GM21367 (cell line): ENCODE measurements around the gene SNRK.

Experiments
- ATAC-seq: cut with Tn5 transposase; IDR thresholded peaks from one replicate; pipeline ENCODE4 v1.9.1; 2021; ENCODE audit not compliant: unreplicated experiment

Gene SNRK

GRCh38 chr3:43307649-43308048, 21.3 kb downstream of the SNRK start:
- ATAC-seq = no peak

DNA sequence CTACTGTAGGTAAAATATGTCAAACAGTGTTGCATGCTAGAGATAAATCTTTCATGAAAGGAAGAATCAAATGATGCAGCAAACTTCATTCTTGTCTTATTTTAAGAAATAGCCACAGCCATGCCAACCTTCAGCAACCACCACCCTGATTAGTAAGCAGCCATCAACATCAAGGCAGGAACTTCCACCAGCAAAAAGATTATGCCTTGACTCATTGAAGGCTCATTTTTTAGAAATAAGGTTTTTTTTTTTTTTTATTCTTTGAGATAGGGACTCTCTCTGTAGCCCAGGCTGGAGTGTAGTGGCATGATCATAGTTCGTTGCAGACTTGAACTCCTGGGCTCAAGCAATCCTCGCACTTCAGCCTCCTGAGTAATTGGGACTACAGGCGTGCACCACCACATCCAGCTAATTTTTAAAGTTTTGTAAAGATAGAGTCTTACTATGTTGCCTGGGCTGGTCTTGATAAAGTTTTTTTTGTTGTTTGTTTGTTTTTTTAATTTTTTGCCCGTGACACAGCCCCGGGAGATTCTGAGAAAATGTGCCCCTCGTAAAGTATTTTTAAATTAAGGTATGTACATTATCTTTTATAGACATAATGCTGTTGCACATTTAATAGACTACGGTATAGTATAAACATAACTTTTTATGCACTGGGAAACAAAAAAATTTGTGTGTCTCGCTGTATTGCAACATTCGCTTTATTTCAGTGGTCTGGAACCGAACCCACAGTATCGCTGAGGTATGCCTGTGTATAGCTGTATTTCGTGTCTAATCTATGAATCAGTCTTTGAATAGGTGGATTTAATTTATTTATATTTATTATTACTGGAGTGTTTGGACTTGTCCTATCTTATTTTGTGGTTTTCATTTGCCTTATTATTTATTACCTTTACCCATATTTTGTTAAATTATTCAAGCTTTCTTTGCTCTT, 23.3 kb downstream of the SNRK start:
- ATAC-seq = no peak

DNA sequence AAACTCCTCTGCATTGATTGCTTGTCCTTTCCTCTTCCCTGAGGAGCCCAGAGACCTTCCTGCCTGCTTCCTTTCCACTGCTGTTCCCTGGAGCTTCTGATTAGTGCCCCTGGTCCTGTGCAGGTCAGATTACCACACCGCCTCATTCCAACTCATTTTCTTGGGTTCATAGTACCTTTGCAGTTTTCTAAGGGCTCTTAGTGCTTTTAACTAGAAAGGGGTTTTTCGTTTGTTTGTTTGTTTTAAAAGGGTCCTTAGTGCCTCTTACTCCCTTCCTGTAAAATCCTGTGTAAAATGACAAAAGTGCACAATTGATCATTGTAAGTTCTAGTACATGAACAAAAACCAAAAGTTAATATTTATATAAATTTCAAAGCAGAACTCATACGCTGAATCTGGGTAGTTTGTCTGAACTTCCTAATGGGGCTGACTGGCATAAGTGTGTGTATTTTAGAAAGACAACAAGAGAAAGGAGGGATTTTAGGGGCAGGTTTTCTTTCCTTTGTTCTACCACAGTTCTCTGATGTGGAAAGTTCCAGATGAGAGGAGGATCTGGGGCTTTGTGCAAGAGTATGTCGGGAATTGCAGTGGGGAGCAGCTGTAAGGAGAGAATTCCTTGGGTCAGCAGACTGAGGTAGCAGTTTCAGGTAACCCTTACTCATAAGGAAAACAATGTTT, 30.6 kb downstream of the SNRK start:
- no peak for ATAC-seq

DNA sequence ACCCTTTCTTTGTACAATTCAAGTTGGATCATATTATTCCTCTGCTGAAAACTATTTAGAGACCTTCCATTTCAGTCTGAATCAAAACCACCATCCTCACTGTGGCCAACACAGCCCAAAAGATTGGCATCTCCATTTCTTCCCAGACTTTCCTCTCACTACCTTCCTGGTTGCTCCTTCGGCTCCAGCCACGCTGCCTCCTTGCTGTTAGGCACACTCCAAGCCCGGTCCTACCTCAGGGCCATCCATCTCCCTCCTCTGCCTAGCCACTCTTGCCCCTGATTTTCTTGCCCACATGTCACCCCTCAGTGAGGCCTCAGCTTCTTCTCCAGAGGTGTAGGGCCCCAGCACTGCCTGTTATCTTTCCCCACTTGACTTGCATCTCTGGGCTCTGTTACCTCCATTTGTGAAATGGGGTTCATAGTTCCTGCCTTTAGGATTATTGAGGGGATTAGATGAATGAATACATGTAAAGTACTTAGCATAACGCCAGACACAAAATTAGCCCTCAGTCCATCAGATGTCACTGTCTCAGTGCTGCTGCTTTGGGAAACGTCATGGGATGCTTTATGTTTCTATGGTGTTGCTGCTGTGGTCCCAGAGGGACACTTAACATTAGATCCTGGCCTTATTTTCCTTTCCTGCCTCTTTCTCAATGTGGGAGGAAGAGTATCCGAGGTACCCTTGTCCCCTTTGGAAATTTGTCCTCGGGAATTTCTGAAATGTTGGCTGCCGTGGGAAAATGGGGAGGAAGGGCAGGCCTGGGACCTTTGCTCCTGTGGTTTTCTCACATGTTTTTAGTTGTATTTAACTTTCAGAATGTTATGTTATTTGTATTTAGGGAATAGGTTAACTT, 31.3 kb downstream of the SNRK start:
- ATAC-seq = no peak

GRCh38 chr3:43319376-43319775, 33.0 kb downstream of the SNRK start:
- no peak for ATAC-seq

- no peak for ATAC-seq
Observed at GRCh38 chr3:43319794-43320193, 33.5 kb downstream of the SNRK start.

DNA sequence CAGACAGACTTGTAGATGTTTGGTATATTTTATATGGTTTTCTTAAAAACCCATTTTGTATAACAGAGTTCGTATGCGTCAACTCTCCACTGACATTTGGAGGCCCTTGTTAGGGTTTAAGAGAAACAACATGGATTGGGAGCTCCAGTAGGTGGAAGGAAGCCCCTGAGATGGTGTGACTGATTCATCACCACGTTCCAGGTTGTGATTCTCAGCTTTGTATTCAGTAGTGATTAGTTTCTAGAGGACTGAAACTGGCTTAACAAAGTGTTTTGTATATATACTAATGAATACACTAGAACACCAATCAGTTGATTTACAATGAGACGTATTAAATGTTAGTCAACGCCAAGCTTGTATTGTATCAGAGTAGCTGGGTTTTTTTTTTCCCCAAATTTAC, 33.9 kb downstream of the SNRK start:
- ATAC-seq = no peak

- no peak for ATAC-seq
Observed at GRCh38 chr3:43323541-43323940, 37.2 kb downstream of the SNRK start.

- no peak for ATAC-seq
Observed at GRCh38 chr3:43326891-43327581, 40.7 kb downstream of the SNRK start.

DNA sequence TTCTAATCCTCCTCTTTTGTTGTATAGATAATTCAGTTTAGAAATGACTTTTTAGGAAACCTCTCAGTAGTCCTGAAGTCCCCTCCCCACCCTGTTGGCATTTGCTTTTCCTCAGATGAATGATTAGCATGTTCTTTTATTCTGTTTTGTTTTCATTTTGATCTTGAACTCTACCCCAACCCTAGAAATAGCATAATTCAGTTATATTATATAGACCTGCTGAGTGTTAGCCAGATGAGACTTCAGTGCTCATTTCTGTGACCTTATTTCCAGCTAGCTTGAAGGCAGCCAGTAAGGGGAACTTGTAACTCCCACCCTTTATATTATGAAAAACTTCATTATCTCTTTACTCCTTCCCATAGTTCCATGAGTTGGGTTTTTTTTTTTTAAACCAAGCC, 41.2 kb downstream of the SNRK start:
- no peak for ATAC-seq

DNA sequence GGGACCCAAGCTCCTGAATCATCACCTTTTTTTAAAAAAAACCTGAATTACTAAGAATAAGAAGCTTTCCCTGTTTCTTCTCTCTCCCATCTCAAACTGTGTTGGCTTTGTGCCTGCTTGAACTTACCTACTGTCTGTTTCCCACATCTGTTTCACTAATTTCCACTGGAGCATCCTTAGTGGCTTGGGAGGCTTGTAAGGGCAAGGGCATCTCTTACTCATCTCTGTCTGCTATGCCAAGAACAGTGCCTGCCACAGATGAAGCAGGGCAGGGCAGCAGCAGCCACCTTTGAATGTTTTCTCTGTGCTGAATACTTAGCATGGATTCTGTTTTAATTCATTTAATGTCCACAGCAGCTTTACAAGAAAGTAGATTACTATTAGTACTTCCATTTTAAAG, 42.3 kb downstream of the SNRK start:
- ATAC-seq = no peak

- ATAC-seq = no peak
Observed at GRCh38 chr3:43330981-43331380, 44.6 kb downstream of the SNRK start.

DNA sequence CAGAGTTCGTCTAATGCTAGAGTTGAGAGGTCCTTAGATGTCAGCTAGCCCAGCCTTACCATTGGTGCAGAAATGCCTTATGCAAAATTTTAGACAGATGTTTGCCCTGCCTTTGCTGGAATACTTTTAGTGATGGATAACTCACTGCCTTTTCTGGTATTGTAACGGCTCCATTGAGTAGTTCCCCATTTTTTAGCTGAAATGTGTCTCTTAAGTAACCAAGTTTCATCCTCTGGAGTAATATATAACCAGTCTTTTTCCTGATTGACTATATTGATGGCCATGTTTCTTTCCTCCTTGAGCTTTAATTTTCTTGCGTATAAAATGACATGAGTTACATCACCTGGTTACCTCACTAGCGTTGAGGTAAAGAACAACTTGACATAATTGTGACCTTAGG, 45.0 kb downstream of the SNRK start:
- ATAC-seq = no peak

DNA sequence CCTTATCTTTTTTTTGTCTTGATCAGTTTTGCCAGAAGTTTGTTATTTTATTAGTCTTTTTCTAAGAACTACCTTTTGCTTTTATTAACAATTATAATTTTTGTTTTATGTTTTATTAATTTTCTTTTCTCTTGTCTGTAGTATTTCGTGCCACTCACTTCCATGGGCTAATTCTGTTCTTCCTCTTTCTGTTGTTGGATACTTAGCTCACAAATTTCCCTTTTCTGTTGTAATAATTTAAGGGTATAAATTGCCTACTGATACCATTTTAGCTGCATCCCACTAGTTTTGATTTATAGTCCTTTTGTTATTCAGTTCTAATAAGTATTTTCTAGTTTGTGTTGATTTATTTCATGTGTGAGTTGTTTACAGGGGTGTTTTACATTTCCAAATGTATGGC, 48.6 kb downstream of the SNRK start:
- no peak for ATAC-seq

DNA sequence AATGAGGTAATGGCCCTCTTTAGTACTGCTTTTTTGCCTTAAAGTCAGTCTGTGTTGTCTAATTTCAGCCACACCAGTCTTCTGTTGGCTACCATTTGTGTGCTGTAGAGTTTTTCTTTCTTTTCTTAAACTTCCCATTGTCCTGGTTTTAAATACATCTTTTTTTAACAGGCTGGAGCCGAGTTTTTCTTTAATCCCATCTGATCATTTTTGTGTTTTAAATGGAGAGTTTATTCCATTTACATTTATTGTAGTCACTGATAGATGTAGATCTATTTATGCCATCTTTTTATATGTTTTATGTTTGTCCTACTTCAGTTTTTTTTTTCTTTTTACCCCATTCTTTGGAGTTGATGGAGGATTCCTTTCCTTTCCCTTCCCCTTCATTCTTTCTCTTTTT, 49.5 kb downstream of the SNRK start:
- no peak for ATAC-seq

DNA sequence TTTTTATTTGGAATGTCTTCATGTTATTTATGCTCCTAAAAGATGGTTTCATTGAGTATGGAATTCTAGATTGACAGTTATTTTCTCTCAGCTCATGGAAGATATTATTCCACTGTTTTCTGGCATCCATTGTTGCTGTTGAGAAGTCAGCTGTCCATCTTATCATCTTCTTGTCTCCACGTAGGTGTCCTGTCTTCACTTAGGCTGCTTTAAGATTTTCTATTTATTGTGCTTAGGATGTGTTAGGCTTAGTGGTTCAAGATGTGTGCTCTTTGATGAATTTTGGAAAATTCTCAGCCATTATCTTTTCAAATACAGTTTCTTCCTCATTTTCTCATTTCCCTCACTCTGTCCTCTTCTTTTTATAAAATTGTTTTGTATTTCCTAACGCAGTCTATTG, 52.0 kb downstream of the SNRK start:
- no peak for ATAC-seq

- ATAC-seq = no peak
Observed at GRCh38 chr3:43340403-43340802, 54.1 kb downstream of the SNRK start.

- no peak for ATAC-seq
Observed at GRCh38 chr3:43341788-43342187, 55.4 kb downstream of the SNRK start.

DNA sequence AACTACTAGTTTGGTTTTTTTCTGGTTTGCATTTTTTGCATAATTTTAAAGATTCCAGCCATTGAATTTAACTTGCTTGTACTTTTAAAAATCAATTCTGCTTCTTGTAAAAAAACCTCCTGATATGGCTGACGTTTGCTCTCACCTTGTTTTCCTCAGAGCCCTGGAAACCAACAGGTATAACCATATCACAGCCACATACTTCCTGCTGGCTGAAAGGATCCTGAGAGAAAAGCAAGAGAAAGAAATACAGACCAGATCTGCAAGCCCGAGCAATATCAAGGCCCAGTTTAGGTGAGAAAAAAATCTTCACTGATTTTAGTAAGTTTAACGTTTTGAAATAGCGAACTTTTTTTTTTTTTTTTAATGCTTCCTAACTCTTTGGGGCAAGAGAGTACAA, 56.8 kb downstream of the SNRK start:
- ATAC-seq = no peak

DNA sequence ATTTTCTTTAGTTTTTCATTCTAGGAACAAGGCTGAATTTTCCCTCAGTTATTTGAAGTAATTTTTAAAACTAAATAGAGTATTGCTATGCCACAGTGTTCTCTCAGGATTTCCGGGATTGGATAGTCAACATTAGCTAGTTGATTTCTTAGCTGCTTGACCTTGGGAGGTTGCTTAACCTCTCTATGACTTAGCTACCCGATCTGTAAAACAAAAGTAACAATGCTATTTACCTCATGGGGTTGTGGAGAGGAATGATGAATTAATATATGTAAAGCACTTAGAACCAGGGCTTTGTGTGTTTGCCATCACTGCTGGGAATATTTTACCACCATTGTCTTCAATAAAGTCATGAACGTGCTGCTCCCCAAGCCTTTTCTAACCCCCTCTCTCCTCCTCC, 57.5 kb downstream of the SNRK start:
- ATAC-seq = no peak

GRCh38 chr3:43344520-43344919, 58.2 kb downstream of the SNRK start:
- no peak for ATAC-seq
